Neural progenitor cell (in vitro differentiated cells): Measurements from ENCODE around the gene KCNJ9. TPM values are rescaled to one million over a fixed set of nuclear protein-coding genes. Genes with fewer than 3 reads are reported as not detected.

Experiments
- DNase-seq: peaks from one replicate; pipeline ENCODE4 v3.0.0-alpha.2; 2016; ENCODE audit warnings: low spot score
- H2AFZ ChIP-seq: fragments of 200-600 bp; sonication (generic); replicated peaks from 2 replicates; pipeline ENCODE4 v1.6.1; 2016; ENCODE audit warnings: antibody characterized with exemption
- H3F3A ChIP-seq: fragments of 200-600 bp; sonication (generic); 2 replicates; pipeline ENCODE4 v1.6.1; 2016; ENCODE audit warnings: antibody characterized with exemption, low read depth
- H3K27ac ChIP-seq: fragments of 200-600 bp; sonication (generic); 2 replicates; pipeline ENCODE4 v1.5.1; 2016; ENCODE audit warnings: mild to moderate bottlenecking
- H3K27me3 ChIP-seq: fragments of 200-600 bp; sonication (generic); 2 replicates; pipeline ENCODE4 v1.6.1; 2016; ENCODE audit warnings: mild to moderate bottlenecking, moderate library complexity
- H3K36me3 ChIP-seq: fragments of 200-600 bp; sonication (generic); 2 replicates; pipeline ENCODE4 v1.5.1; 2016
- H3K4me1 ChIP-seq: fragments of 200-600 bp; sonication (generic); 2 replicates; pipeline ENCODE4 v1.6.1; 2016; ENCODE audit warnings: mixed run types
- H3K4me2 ChIP-seq: fragments of 200-600 bp; sonication (generic); 2 replicates; pipeline ENCODE4 v1.6.1; 2016
- H3K4me3 ChIP-seq: fragments of 200-600 bp; sonication (generic); 2 replicates; pipeline ENCODE4 v1.5.1; 2016
- H3K79me2 ChIP-seq: fragments of 200-600 bp; sonication (generic); 2 replicates; pipeline ENCODE4 v1.6.1; 2016; ENCODE audit warnings: low read depth
- H3K9ac ChIP-seq: fragments of 200-600 bp; sonication (generic); 2 replicates; pipeline ENCODE4 v1.6.1; 2016
- H3K9me3 ChIP-seq: fragments of 200-600 bp; sonication (generic); 2 replicates; pipeline ENCODE4 v1.5.1; 2016; ENCODE audit warnings: low read depth
- H4K20me1 ChIP-seq: fragments of 200-600 bp; sonication (generic); 2 replicates; pipeline ENCODE4 v1.6.1; 2016; ENCODE audit warnings: low read depth
- H3K27ac Mint-ChIP-seq: 3 replicates; pipeline ENCODE4 v1.8.0; 2021; ENCODE audit warnings: mixed read lengths
- H3K27me3 Mint-ChIP-seq: 2 replicates; pipeline ENCODE4 v1.8.0; 2022; ENCODE audit warnings: low read depth, mild to moderate bottlenecking, inconsistent platforms, moderate library complexity, mixed read lengths; ENCODE audit not compliant: insufficient read depth
- H3K36me3 Mint-ChIP-seq: 3 replicates; pipeline ENCODE4 v1.8.0; 2021; ENCODE audit warnings: mixed read lengths
- H3K4me1 Mint-ChIP-seq: 3 replicates; pipeline ENCODE4 v1.8.0; 2021; ENCODE audit warnings: mixed read lengths
- H3K4me3 Mint-ChIP-seq: 3 replicates; pipeline ENCODE4 v1.8.0; 2021; ENCODE audit warnings: mild to moderate bottlenecking, moderate library complexity, mixed read lengths
- H3K9me3 Mint-ChIP-seq: 3 replicates; pipeline ENCODE4 v1.8.0; 2020; ENCODE audit warnings: mixed read lengths
- CTCF ChIP-seq: fragments of 200-600 bp; sonication (generic); IDR thresholded peaks from 2 replicates; pipeline ENCODE4 v1.5.1; 2017; ENCODE audit warnings: antibody characterized with exemption, mild to moderate bottlenecking
- EZH2 ChIP-seq: fragments of 200-600 bp; sonication (generic); IDR thresholded peaks from 2 replicates; pipeline ENCODE4 v1.6.1; 2017; ENCODE audit warnings: antibody characterized with exemption, mild to moderate bottlenecking, moderate library complexity
- EZH2phosphoT487 ChIP-seq: fragments of 200-600 bp; sonication (generic); IDR thresholded peaks from 2 replicates; pipeline ENCODE4 v1.6.1; 2017; ENCODE audit warnings: antibody characterized with exemption
- total RNA-seq: library from RNA; depleted of rRNA; stranded (reverse); fragments of >200 nt; gene quantifications from 2 replicates; pipeline ENCODE4 v1.2.3, GENCODE V29; 2015; ENCODE audit warnings: low replicate concordance

The KCNJ9 gene
- total RNA-seq, 1 donor from 2014 or later = 0.09 TPM

- H3K27me3 Mint-ChIP-seq = peaks cover 10% of the 10 kb centered on the region
- H3K4me3 Mint-ChIP-seq = no peak overlapping the region
- no peaks in the 10 kb centered on the region for H3K9me3 Mint-ChIP-seq
- Histone ChIP-seq H3K4me3 (peak overlapping the region; percentile 8), H3K79me2 (no peaks in the 10 kb centered on the region), H3F3A (no peaks in the 10 kb centered on the region), H3K36me3 (no peaks in the 10 kb centered on the region), H3K4me2 (peak overlapping the region; percentile 64), H3K27ac (no peak overlapping the region), H3K27me3 (peaks cover 2% of the 10 kb centered on the region), H3K9ac (no peak overlapping the region), H2AFZ (peak overlapping the region; percentile 7), H4K20me1 (no peaks in the 10 kb centered on the region), H3K4me1 (peaks cover 24% of the 10 kb centered on the region), H3K9me3 (no peaks in the 10 kb centered on the region)
- no peak overlapping the region for H3K27ac Mint-ChIP-seq
- no peaks in the 10 kb centered on the region for H3K36me3 Mint-ChIP-seq
- H3K4me1 Mint-ChIP-seq = peaks cover 37% of the 10 kb centered on the region
- peak; percentile 67 for DNase-seq
- TF ChIP-seq EZH2phosphoT487 = no peak
Measured at GRCh38 chr1:160062230-160062532, 19.2 kb upstream of the KCNJ9 start.

DNA sequence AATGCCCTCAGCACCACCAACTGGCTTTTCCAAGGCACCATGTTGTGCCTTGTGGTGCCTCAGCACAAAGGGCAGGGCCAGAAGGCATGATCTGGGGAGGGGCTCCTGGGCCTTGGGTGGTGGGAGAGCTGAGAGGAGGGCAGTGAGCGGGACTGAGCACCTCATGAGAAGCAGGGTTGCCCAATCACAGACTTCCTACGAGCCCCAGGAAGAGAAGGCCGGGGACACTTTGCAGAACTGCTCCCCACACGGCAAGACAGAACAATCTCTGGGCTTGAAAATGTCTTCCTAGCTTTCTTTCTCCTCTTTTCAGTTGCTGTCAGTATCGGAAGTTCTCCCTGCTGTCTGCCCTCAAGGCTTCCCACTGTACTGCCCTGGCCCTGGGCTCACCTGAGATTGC lies 18.2 kb upstream of the KCNJ9 start:
- peaks cover 27% of the 10 kb centered on the region for H3K4me1 ChIP-seq
- no peaks in the 10 kb centered on the region for H3K9me3 ChIP-seq
- H3K36me3 ChIP-seq = no peaks in the 10 kb centered on the region
- peaks cover 12% of the 10 kb centered on the region for H3K27me3 ChIP-seq
- Mint-ChIP-seq H3K4me3 (no peak overlapping the region), H3K9me3 (no peaks in the 10 kb centered on the region), H3K4me1 (peaks cover 45% of the 10 kb centered on the region), H3K36me3 (no peaks in the 10 kb centered on the region), H3K27me3 (peaks cover 10% of the 10 kb centered on the region), H3K27ac (no peak overlapping the region)
- H2AFZ ChIP-seq = no peak overlapping the region
- no peak overlapping the region for H3K4me2 ChIP-seq
- TF ChIP-seq EZH2 (no peak), CTCF (no peak), EZH2phosphoT487 (no peak)
- DNase-seq = no peak
- no peaks in the 10 kb centered on the region for H4K20me1 ChIP-seq
- no peaks in the 10 kb centered on the region for H3K79me2 ChIP-seq
- no peak overlapping the region for H3K4me3 ChIP-seq
- no peaks in the 10 kb centered on the region for H3F3A ChIP-seq
- H3K27ac ChIP-seq = no peak overlapping the region
- no peak overlapping the region for H3K9ac ChIP-seq

- no peak overlapping the region for H3K4me3 Mint-ChIP-seq
- Histone ChIP-seq H3K36me3 (no peaks in the 10 kb centered on the region), H4K20me1 (no peaks in the 10 kb centered on the region), H3K79me2 (no peaks in the 10 kb centered on the region), H3F3A (peaks cover 2% of the 10 kb centered on the region), H3K4me2 (no peak overlapping the region), H3K27ac (no peak overlapping the region), H3K27me3 (peaks cover 21% of the 10 kb centered on the region), H3K4me1 (peaks cover 27% of the 10 kb centered on the region), H3K9ac (no peak overlapping the region), H2AFZ (no peak overlapping the region), H3K9me3 (no peaks in the 10 kb centered on the region), H3K4me3 (no peak overlapping the region)
- no peak for DNase-seq
- no peaks in the 10 kb centered on the region for H3K9me3 Mint-ChIP-seq
- no peak overlapping the region for H3K27ac Mint-ChIP-seq
- H3K27me3 Mint-ChIP-seq = peaks cover 12% of the 10 kb centered on the region
- no peak for TF ChIP-seq EZH2phosphoT487
- no peak for TF ChIP-seq EZH2
- TF ChIP-seq CTCF = no peak
- H3K4me1 Mint-ChIP-seq = peaks cover 49% of the 10 kb centered on the region
- H3K36me3 Mint-ChIP-seq = no peaks in the 10 kb centered on the region
Measured at GRCh38 chr1:160064164-160064563, 17.2 kb upstream of the KCNJ9 start.

GRCh38 chr1:160064746-160065145 lies 16.6 kb upstream of the KCNJ9 start:
- H3K9ac ChIP-seq = no peak overlapping the region
- Mint-ChIP-seq H3K27ac (no peak overlapping the region), H3K36me3 (no peaks in the 10 kb centered on the region)

More at GRCh38 chr1:160064746-160065145, 16.6 kb upstream of the KCNJ9 start:
- DNase-seq = no peak
- no peak overlapping the region for H3K4me2 ChIP-seq
- Mint-ChIP-seq H3K4me1 (peaks cover 50% of the 10 kb centered on the region), H3K27me3 (peaks cover 15% of the 10 kb centered on the region), H3K4me3 (no peak overlapping the region), H3K9me3 (no peaks in the 10 kb centered on the region)
- peaks cover 27% of the 10 kb centered on the region for H3K27me3 ChIP-seq
- TF ChIP-seq EZH2phosphoT487 = no peak
- no peak for TF ChIP-seq EZH2
- H3K79me2 ChIP-seq = no peaks in the 10 kb centered on the region
- H3K4me1 ChIP-seq = peaks cover 27% of the 10 kb centered on the region
- peaks cover 5% of the 10 kb centered on the region for H3F3A ChIP-seq
- H2AFZ ChIP-seq = no peak overlapping the region
- no peaks in the 10 kb centered on the region for H3K36me3 ChIP-seq
- no peak overlapping the region for H3K27ac ChIP-seq
- no peaks in the 10 kb centered on the region for H3K9me3 ChIP-seq
- H3K4me3 ChIP-seq = no peak overlapping the region
- H4K20me1 ChIP-seq = no peaks in the 10 kb centered on the region
